SK-N-MC (cell line): ENCODE measurements around the gene SNPH.

Source experiments
- EZH2 ChIP-seq: fragments of 200-600 bp; sonication (generic); IDR thresholded peaks from one replicate; pipeline ENCODE4 v1.6.1; 2017; ENCODE audit warnings: antibody characterized with exemption
- POLR2AphosphoS5 ChIP-seq: IDR thresholded peaks from 2 replicates; pipeline ENCODE4 v1.6.1; 2012; ENCODE audit warnings: mild to moderate bottlenecking, low read depth, low read length, borderline replicate concordance

DNA sequence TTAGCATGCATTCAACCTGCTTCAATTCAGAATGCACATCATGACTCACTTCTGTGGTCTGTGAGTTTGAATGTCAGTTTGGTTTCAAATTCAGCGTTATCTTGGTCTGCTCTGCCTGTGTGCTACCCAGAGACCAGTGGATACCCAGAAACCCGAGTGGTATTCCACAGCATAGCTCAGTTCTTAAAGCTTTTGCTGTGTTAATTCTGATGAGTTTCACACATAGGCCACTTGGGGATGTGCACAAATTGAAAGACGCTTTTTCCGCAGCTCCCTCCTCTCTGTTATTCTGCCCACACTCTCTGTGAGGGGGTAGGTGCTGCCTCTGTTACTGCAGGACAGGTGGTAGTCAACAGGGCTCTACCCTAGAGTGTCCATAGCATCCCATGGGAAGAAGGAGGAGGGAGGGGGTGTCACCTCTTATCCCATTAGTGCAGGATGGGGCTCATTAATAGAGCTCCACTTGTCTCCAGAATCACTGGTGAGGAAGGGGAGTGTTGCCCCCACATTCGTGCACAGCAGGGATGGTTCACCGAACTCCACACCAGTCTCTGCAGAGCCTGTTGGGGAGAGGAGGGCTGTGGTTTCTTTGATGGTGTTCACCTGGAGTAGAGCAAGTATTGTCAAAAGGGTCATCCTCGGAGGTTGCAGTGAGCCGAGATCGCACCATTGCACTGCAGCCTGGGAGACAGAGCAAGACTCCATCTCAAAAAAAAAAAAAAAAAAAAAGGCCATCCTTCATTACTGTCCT, 92.0 kb downstream of the SNPH start:
- TF ChIP-seq EZH2, result no peak
- no peak for TF ChIP-seq POLR2AphosphoS5
